ENCODE measurements around the gene RNASE1.

DNA sequence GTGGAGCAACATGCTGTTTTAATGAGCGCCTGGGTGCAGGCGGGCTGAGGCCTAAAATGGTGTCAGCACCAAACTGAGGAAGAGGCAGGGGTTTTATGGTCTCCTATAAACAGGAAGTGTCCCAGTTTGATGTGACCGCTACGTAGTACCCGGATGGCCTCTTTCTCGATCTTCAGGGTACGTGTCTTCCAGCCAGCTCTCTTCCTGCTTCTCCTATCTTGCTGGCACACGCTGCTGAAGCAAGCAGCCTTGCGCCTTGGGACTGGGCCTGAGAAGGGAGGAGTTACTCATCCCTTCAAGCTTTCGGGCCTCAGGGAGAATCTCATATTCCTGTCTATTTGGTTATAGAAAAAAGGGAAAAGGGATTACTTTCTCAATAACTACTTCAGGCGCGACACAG lies 28.2 kb upstream of the RNASE1 start:
- TF ChIP-seq, protein P1, sequence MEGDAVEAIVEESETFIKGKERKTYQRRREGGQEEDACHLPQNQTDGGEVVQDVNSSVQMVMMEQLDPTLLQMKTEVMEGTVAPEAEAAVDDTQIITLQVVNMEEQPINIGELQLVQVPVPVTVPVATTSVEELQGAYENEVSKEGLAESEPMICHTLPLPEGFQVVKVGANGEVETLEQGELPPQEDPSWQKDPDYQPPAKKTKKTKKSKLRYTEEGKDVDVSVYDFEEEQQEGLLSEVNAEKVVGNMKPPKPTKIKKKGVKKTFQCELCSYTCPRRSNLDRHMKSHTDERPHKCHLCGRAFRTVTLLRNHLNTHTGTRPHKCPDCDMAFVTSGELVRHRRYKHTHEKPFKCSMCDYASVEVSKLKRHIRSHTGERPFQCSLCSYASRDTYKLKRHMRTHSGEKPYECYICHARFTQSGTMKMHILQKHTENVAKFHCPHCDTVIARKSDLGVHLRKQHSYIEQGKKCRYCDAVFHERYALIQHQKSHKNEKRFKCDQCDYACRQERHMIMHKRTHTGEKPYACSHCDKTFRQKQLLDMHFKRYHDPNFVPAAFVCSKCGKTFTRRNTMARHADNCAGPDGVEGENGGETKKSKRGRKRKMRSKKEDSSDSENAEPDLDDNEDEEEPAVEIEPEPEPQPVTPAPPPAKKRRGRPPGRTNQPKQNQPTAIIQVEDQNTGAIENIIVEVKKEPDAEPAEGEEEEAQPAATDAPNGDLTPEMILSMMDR (IDR thresholded peaks at IDR 0.05; ENCODE audit: insufficient read depth, low read length, poor library complexity, severe bottlenecking): no peak
- TF ChIP-seq EZH2phosphoT487 (conservative IDR thresholded peaks at IDR 0.05; ENCODE audit: low read length): no peak
